Measurements from ENCODE around the gene NUDT2.
"Not testable (repeated sequence)": the region's sequence is repeated elsewhere in the genome, so short reads cannot be mapped to it uniquely, and the experiment has no call there.

The NUDT2 gene

GRCh38 chr9:34346873-34347799 is 17.8 kb downstream of the NUDT2 start:
- Histone ChIP-seq H3K4me3 (ENCODE audit: low read depth, low read length) (no peak overlapping the region), H3K27ac (no peak overlapping the region)

GRCh38 chr9:34347800-34348158 is 18.4 kb downstream of the NUDT2 start:
- H3K79me2 ChIP-seq = no peaks in the 10 kb centered on the region
- no peak for TF ChIP-seq CTCF (IDR thresholded peaks at IDR 0.05)
- H3K4me1 ChIP-seq = no peaks in the 10 kb centered on the region
- H2AFZ ChIP-seq = no peak overlapping the region
- H3K27me3 ChIP-seq (ENCODE audit: control insufficient read depth, insufficient read depth, low read length) = no peaks in the 10 kb centered on the region
- no peak overlapping the region for H3K9ac ChIP-seq
- H3K4me3 ChIP-seq (ENCODE audit: low read depth, low read length) = no peak overlapping the region
- H3K9me3 ChIP-seq (ENCODE audit: control insufficient read depth, low read length) = no peaks in the 10 kb centered on the region
- no peak overlapping the region for H3K27ac ChIP-seq
- no peaks in the 10 kb centered on the region for H3K36me3 ChIP-seq (ENCODE audit: control insufficient read depth, insufficient read depth, low read length)
- no peak overlapping the region for H3K4me2 ChIP-seq (ENCODE audit: low read length)

More at GRCh38 chr9:34346873-34347799, 17.8 kb downstream of the NUDT2 start:
- Histone ChIP-seq H2AFZ (no peak overlapping the region), H3K4me2 (ENCODE audit: low read length) (no peak overlapping the region), H3K9me3 (ENCODE audit: control insufficient read depth, low read length) (no peaks in the 10 kb centered on the region), H3K9ac (no peak overlapping the region), H3K36me3 (ENCODE audit: control insufficient read depth, insufficient read depth, low read length) (no peaks in the 10 kb centered on the region), H3K79me2 (no peaks in the 10 kb centered on the region), H3K4me1 (no peaks in the 10 kb centered on the region), H3K27me3 (ENCODE audit: control insufficient read depth, insufficient read depth, low read length) (no peaks in the 10 kb centered on the region)
- no peak for TF ChIP-seq CTCF (IDR thresholded peaks at IDR 0.05)

DNA sequence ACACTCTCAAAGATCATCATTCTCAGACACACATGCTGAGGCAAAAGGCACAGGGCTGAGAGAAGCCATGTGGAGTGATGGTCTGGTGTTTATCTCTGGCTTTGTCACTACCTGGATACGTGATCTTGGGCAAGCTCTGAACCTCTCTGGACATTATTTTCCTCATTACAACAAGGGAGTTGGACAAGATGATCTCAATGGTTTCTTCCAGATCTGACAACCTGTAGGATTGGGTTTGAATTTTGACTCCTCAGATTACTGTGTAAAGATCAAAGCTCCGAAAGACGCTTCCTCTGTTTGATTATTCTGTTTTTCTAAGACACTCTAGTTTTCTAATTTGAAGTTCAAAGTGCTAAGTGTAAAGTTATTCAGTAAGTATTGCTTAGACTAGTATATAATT is 20.0 kb downstream of the NUDT2 start:
- Histone ChIP-seq H3K9me3 (ENCODE audit: control insufficient read depth, low read length) (no peaks in the 10 kb centered on the region), H3K9ac (no peak overlapping the region), H3K4me2 (ENCODE audit: low read length) (no peak overlapping the region), H3K27ac (no peak overlapping the region), H3K79me2 (no peaks in the 10 kb centered on the region), H2AFZ (no peak overlapping the region), H3K4me1 (no peaks in the 10 kb centered on the region), H3K4me3 (ENCODE audit: low read depth, low read length) (no peak overlapping the region), H3K36me3 (ENCODE audit: control insufficient read depth, insufficient read depth, low read length) (no peaks in the 10 kb centered on the region), H3K27me3 (ENCODE audit: control insufficient read depth, insufficient read depth, low read length) (no peaks in the 10 kb centered on the region)
- TF ChIP-seq CTCF (IDR thresholded peaks at IDR 0.05) = no peak

DNA sequence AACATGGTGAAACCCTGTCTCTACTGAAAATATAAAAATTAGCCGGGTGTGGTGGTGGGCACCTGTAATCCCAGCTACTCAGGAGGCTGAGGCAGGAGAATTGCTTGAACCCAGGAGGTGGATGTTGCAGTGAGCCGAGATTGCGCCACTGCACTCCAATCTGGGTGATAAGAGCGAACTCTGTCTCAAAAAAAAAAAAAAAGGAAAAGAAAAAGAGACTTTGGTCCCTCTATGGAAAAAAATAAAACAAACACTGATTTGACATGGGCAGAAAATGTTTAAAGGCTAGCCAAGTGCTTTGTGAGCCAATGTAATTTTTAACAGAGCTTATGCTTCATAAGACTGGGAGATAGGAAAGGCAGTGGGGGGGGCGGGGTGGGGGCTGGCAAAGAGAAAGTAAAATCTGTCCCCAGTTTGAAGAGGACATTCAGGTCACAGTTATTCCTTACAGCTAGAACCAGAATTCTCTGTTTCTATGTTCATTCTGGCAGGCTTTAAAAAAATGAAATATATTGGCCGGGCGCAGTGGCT is 22.8 kb downstream of the NUDT2 start:
- not testable (repeated sequence) for H3K9ac ChIP-seq; H3K27ac ChIP-seq; H3K4me3 ChIP-seq (ENCODE audit: low read depth, low read length)

GRCh38 chr9:34352957-34353356 is 23.6 kb downstream of the NUDT2 start:
- not testable (repeated sequence) for H3K9me3 ChIP-seq (ENCODE audit: control insufficient read depth, low read length); H2AFZ ChIP-seq; H3K27ac ChIP-seq; H3K9ac ChIP-seq; H3K4me2 ChIP-seq (ENCODE audit: low read length); H3K4me1 ChIP-seq; H3K36me3 ChIP-seq (ENCODE audit: control insufficient read depth, insufficient read depth, low read length); H3K4me3 ChIP-seq (ENCODE audit: low read depth, low read length); H3K79me2 ChIP-seq; H3K27me3 ChIP-seq (ENCODE audit: control insufficient read depth, insufficient read depth, low read length)

More for the DNA sequence above, 22.8 kb downstream of the NUDT2 start:
- not testable (repeated sequence) for H3K9me3 ChIP-seq (ENCODE audit: control insufficient read depth, low read length); H3K27me3 ChIP-seq (ENCODE audit: control insufficient read depth, insufficient read depth, low read length); H3K4me2 ChIP-seq (ENCODE audit: low read length); H3K36me3 ChIP-seq (ENCODE audit: control insufficient read depth, insufficient read depth, low read length); H2AFZ ChIP-seq; H3K4me1 ChIP-seq; H3K79me2 ChIP-seq

All from parathyroid adenoma (tissue), 2 donors.